OCI-LY3 (cell line): ENCODE data around the gene ABCB8.

Source experiments
- H2AFZ ChIP-seq: fragments of 200-600, 300-600 bp; shearing (Covaris generic); 2 replicates; pipeline ENCODE4 v1.6.0; 2014; ENCODE audit warnings: antibody characterized with exemption, low read depth, low read length
- H3K27ac ChIP-seq: fragments of 200-600, 300-600 bp; sonication (generic); 2 replicates; pipeline ENCODE4 v1.5.1; 2014; ENCODE audit warnings: mild to moderate bottlenecking, low read length, moderate library complexity, mixed read lengths
- H3K27me3 ChIP-seq: fragments of 200-600, 300-600 bp; sonication (generic); 2 replicates; pipeline ENCODE4 v1.6.1; 2014; ENCODE audit warnings: low read depth, low read length, mixed read lengths
- H3K36me3 ChIP-seq: fragments of 200-600, 300-600 bp; sonication (generic); replicated peaks from 2 replicates; pipeline ENCODE3; 2014; ENCODE audit warnings: low read depth, low read length, mixed read lengths
- H3K4me1 ChIP-seq: fragments of 300-600, 200-600 bp; sonication (generic); 2 replicates; pipeline ENCODE4 v1.6.1; 2014; ENCODE audit warnings: low read length, mixed read lengths
- H3K4me2 ChIP-seq: fragments of 200-600, 300-600 bp; sonication (generic); 2 replicates; pipeline ENCODE4 v1.6.1; 2014; ENCODE audit warnings: low read length, mixed read lengths
- H3K4me3 ChIP-seq: fragments of 300-600, 200-600 bp; sonication (generic); 2 replicates; pipeline ENCODE4 v1.5.1; 2014; ENCODE audit warnings: antibody characterized with exemption, mild to moderate bottlenecking, low read length, moderate library complexity
- H3K79me2 ChIP-seq: fragments of 300-600, 200-600 bp; shearing (Covaris generic); 2 replicates; pipeline ENCODE4 v1.6.1; 2014; ENCODE audit warnings: mild to moderate bottlenecking, low read length, mixed read lengths
- H3K9ac ChIP-seq: fragments of 300-600, 200-600 bp; shearing (Covaris generic); 2 replicates; pipeline ENCODE4 v1.6.0; 2014; ENCODE audit warnings: mild to moderate bottlenecking, low read length, moderate library complexity
- H3K9me3 ChIP-seq: fragments of 200-600, 300-600 bp; shearing (Covaris generic); 2 replicates; pipeline ENCODE4 v1.6.1; 2014; ENCODE audit warnings: low read length, mixed read lengths; ENCODE audit not compliant: insufficient read depth
- H4K20me1 ChIP-seq: fragments of 200-600, 300-600 bp; sonication (generic); 2 replicates; pipeline ENCODE4 v1.6.1; 2016; ENCODE audit warnings: low read length, mixed read lengths; ENCODE audit not compliant: insufficient read depth
- EZH2phosphoT487 ChIP-seq: fragments of 200-600 bp; shearing (Covaris generic); IDR thresholded peaks from 2 replicates; pipeline ENCODE4 v1.6.1; 2018; ENCODE audit warnings: antibody characterized with exemption, mixed run types, low read depth
- TF ChIP-seq, protein P1 (sequence below): fragments of 200-600, 300-600 bp; sonication (generic); IDR thresholded peaks from 2 replicates; pipeline ENCODE4 v1.5.1; 2014; ENCODE audit warnings: antibody characterized with exemption, low read length, low read depth

Gene ABCB8

DNA sequence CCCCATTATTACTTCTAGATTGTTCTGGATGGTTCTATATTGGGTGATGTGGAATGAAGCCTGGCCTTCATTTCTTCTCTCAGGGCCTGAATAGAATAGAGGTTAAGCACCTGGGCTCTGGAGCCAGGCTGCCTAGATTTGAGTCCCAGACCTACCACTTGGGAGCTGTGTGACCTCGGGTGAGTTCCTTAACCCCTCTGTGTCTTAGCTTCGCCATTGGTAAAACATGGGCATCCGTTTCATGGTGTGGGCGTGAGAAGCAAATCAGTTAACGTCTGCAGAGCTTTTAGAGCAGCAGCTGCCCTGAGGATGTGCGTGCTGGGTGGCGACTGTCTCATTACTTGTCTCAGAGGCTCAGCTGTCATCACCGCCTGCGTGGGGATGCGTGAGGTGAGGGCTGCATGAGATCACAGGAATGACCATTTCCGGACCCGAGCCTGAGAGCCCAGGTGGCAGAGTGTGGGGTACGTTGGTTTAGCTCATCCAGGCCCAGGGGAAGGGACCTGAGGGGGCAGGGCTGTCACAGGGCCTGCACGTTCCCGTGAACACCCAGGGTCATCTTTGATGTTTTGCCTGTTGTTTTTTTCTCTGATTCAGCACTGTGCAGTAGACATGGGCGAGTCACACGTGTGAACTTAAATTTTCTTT is 67.7 kb downstream of the ABCB8 start:
- H4K20me1 ChIP-seq, result peaks cover 59% of the 10 kb centered on the region
- no peaks in the 10 kb centered on the region for H3K27me3 ChIP-seq
- no peak overlapping the region for H2AFZ ChIP-seq
- H3K27ac ChIP-seq, result no peak overlapping the region
- H3K79me2 ChIP-seq, result peaks cover 86% of the 10 kb centered on the region
- no peak overlapping the region for H3K4me2 ChIP-seq
- peaks cover 5% of the 10 kb centered on the region for H3K36me3 ChIP-seq
- no peak overlapping the region for H3K9ac ChIP-seq
- no peaks in the 10 kb centered on the region for H3K4me1 ChIP-seq
- TF ChIP-seq EZH2phosphoT487, result no peak
- TF ChIP-seq, protein P1, sequence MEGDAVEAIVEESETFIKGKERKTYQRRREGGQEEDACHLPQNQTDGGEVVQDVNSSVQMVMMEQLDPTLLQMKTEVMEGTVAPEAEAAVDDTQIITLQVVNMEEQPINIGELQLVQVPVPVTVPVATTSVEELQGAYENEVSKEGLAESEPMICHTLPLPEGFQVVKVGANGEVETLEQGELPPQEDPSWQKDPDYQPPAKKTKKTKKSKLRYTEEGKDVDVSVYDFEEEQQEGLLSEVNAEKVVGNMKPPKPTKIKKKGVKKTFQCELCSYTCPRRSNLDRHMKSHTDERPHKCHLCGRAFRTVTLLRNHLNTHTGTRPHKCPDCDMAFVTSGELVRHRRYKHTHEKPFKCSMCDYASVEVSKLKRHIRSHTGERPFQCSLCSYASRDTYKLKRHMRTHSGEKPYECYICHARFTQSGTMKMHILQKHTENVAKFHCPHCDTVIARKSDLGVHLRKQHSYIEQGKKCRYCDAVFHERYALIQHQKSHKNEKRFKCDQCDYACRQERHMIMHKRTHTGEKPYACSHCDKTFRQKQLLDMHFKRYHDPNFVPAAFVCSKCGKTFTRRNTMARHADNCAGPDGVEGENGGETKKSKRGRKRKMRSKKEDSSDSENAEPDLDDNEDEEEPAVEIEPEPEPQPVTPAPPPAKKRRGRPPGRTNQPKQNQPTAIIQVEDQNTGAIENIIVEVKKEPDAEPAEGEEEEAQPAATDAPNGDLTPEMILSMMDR, result no peak
- no peak overlapping the region for H3K4me3 ChIP-seq
- no peaks in the 10 kb centered on the region for H3K9me3 ChIP-seq
